Stimulated activated effector memory CD8-positive, alpha-beta T cell treated with anti-CD3 and anti-CD28 coated beads, Interleukin-12 subunit alpha, Interleukin-12 subunit beta, amount 100 ng/mL, for 72 hours (primary cell): Measurements from ENCODE around the gene TTLL10.
"Not testable (repeated sequence)": the region's sequence is repeated elsewhere in the genome, so short reads cannot be mapped to it uniquely, and the experiment has no call there.

ENCODE experiments used
- ATAC-seq: fragments of 150-1000 bp; cut with Tn5 transposase; 2 replicates; pipeline ENCODE4 v1.10.0; 2021
- DNase-seq, 2 donors: peaks; one replicate each; pipeline ENCODE4 v3.0.0; 2021 to 2022; ENCODE audit warnings: low spot score in 2 of 2
- H3K27ac Mint-ChIP-seq: one replicate; pipeline ENCODE4 v1.8.0; 2022; ENCODE audit warnings: mild to moderate bottlenecking, mixed read lengths
- H3K36me3 Mint-ChIP-seq: one replicate; pipeline ENCODE4 v1.8.0; 2022; ENCODE audit warnings: mild to moderate bottlenecking, mixed read lengths
- H3K4me1 Mint-ChIP-seq: one replicate; pipeline ENCODE4 v1.8.0; 2022; ENCODE audit warnings: mixed read lengths
- H3K4me3 Mint-ChIP-seq: one replicate; pipeline ENCODE4 v1.8.0; 2022; ENCODE audit warnings: mild to moderate bottlenecking, mixed read lengths
- H3K9me3 Mint-ChIP-seq: one replicate; pipeline ENCODE4 v1.8.0; 2022; ENCODE audit warnings: mixed read lengths

The TTLL10 gene

GRCh38 chr1:1182491-1183220 is 9.0 kb downstream of the TTLL10 start:
- no peak overlapping the region for H3K27ac Mint-ChIP-seq
- H3K4me3 Mint-ChIP-seq: no peak overlapping the region
- no peak for DNase-seq
- H3K36me3 Mint-ChIP-seq: no peaks in the 10 kb centered on the region
- peaks cover 11% of the 10 kb centered on the region for H3K4me1 Mint-ChIP-seq
- no peak for ATAC-seq
- no peaks in the 10 kb centered on the region for H3K9me3 Mint-ChIP-seq

- DNase-seq (no peak), ATAC-seq (no peak)
- no peak overlapping the region for H3K4me3 Mint-ChIP-seq
- no peak overlapping the region for H3K27ac Mint-ChIP-seq
- H3K9me3 Mint-ChIP-seq: no peaks in the 10 kb centered on the region
- no peaks in the 10 kb centered on the region for H3K36me3 Mint-ChIP-seq
- peaks cover 11% of the 10 kb centered on the region for H3K4me1 Mint-ChIP-seq
These were observed 9.6 kb downstream of the TTLL10 start for GRCh38 chr1:1183221-1183747.

GRCh38 chr1:1183833-1184775 is 10.4 kb downstream of the TTLL10 start:
- H3K9me3 Mint-ChIP-seq: no peaks in the 10 kb centered on the region
- ATAC-seq (peak; percentile 20), DNase-seq (no peak)
- H3K36me3 Mint-ChIP-seq: no peaks in the 10 kb centered on the region
- peaks cover 11% of the 10 kb centered on the region for H3K4me1 Mint-ChIP-seq
- H3K27ac Mint-ChIP-seq: peak overlapping the region; percentile 54
- H3K4me3 Mint-ChIP-seq: no peak overlapping the region

- Mint-ChIP-seq H3K9me3 (no peaks in the 10 kb centered on the region), H3K27ac (no peak overlapping the region), H3K4me3 (no peak overlapping the region), H3K4me1 (peaks cover 11% of the 10 kb centered on the region), H3K36me3 (no peaks in the 10 kb centered on the region)
- peak; percentile 6 for ATAC-seq
- DNase-seq: no peak
These were observed 11.6 kb downstream of the TTLL10 start for GRCh38 chr1:1185101-1185765.

GRCh38 chr1:1187938-1188337 is 14.3 kb downstream of the TTLL10 start:
- peaks cover 5% of the 10 kb centered on the region for H3K4me1 Mint-ChIP-seq
- no peak overlapping the region for H3K27ac Mint-ChIP-seq
- no peak overlapping the region for H3K4me3 Mint-ChIP-seq
- DNase-seq (no peak), ATAC-seq (no peak)
- peaks cover 3% of the 10 kb centered on the region for H3K36me3 Mint-ChIP-seq
- no peaks in the 10 kb centered on the region for H3K9me3 Mint-ChIP-seq

- no peak for ATAC-seq
- H3K4me1 Mint-ChIP-seq: no peaks in the 10 kb centered on the region
- DNase-seq: no peak
- no peak overlapping the region for H3K4me3 Mint-ChIP-seq
- H3K27ac Mint-ChIP-seq: no peak overlapping the region
- H3K9me3 Mint-ChIP-seq: no peaks in the 10 kb centered on the region
- H3K36me3 Mint-ChIP-seq: peaks cover 11% of the 10 kb centered on the region
These were observed 15.4 kb downstream of the TTLL10 start for GRCh38 chr1:1189111-1189510.

GRCh38 chr1:1191734-1192133 is 18.1 kb downstream of the TTLL10 start:
- Mint-ChIP-seq H3K9me3 (peaks cover 7% of the 10 kb centered on the region), H3K4me3 (no peak overlapping the region), H3K36me3 (peaks cover 22% of the 10 kb centered on the region), H3K4me1 (peaks cover 12% of the 10 kb centered on the region), H3K27ac (no peak overlapping the region)
- no peak for DNase-seq
- ATAC-seq: no peak

GRCh38 chr1:1194723-1195122 is 21.0 kb downstream of the TTLL10 start:
- Mint-ChIP-seq H3K27ac (peak overlapping the region; percentile 66), H3K9me3 (peaks cover 7% of the 10 kb centered on the region), H3K4me1 (peaks cover 16% of the 10 kb centered on the region), H3K36me3 (peaks cover 43% of the 10 kb centered on the region), H3K4me3 (no peak overlapping the region)
- DNase-seq (no peak), ATAC-seq (no peak)

GRCh38 chr1:1195726-1196125 is 22.0 kb downstream of the TTLL10 start:
- DNase-seq, H3K9me3 Mint-ChIP-seq, ATAC-seq, H3K4me3 Mint-ChIP-seq: not testable (repeated sequence)
- H3K27ac Mint-ChIP-seq: peak overlapping the region; percentile 66
- H3K36me3 Mint-ChIP-seq: peaks cover 53% of the 10 kb centered on the region
- peaks cover 26% of the 10 kb centered on the region for H3K4me1 Mint-ChIP-seq

GRCh38 chr1:1196431-1197187 is 22.9 kb downstream of the TTLL10 start:
- ATAC-seq: no peak
- Mint-ChIP-seq H3K36me3 (peaks cover 56% of the 10 kb centered on the region), H3K4me1 (peaks cover 27% of the 10 kb centered on the region), H3K9me3 (peaks cover 7% of the 10 kb centered on the region), H3K4me3 (no peak overlapping the region), H3K27ac (peak overlapping the region; percentile 66)
- DNase-seq: no peak

- peaks cover 27% of the 10 kb centered on the region for H3K4me1 Mint-ChIP-seq
- peaks cover 56% of the 10 kb centered on the region for H3K36me3 Mint-ChIP-seq
- H3K27ac Mint-ChIP-seq: peak overlapping the region; percentile 66
- no peak overlapping the region for H3K4me3 Mint-ChIP-seq
- peaks cover 7% of the 10 kb centered on the region for H3K9me3 Mint-ChIP-seq
- ATAC-seq: no peak
- DNase-seq: no peak
These were observed 23.5 kb downstream of the TTLL10 start for GRCh38 chr1:1197188-1197500.

- ATAC-seq (no peak), DNase-seq (peak in 1 of 2 donors; percentile 4)
- Mint-ChIP-seq H3K4me1 (peaks cover 27% of the 10 kb centered on the region), H3K4me3 (no peak overlapping the region), H3K27ac (peak overlapping the region; percentile 43), H3K9me3 (peaks cover 7% of the 10 kb centered on the region), H3K36me3 (peaks cover 54% of the 10 kb centered on the region)
These were observed 24.1 kb downstream of the TTLL10 start for GRCh38 chr1:1197551-1198422.

- peaks cover 27% of the 10 kb centered on the region for H3K4me1 Mint-ChIP-seq
- peaks cover 51% of the 10 kb centered on the region for H3K36me3 Mint-ChIP-seq
- H3K9me3 Mint-ChIP-seq: peaks cover 7% of the 10 kb centered on the region
- peak overlapping the region; percentile 43 for H3K27ac Mint-ChIP-seq
- ATAC-seq (no peak), DNase-seq (no peak)
- no peak overlapping the region for H3K4me3 Mint-ChIP-seq
These were observed 24.9 kb downstream of the TTLL10 start for GRCh38 chr1:1198423-1199140.
